ENCODE results near the gene FOXP1. TPM values are rescaled to one million over a fixed set of nuclear protein-coding genes. Genes with fewer than 3 reads are reported as not detected.
A peak's percentile ranks its signal among the peaks of the same experiment; 100 is the strongest.

Gene FOXP1
- total and polyA plus RNA-seq, 12 donors: 4.8 to 56.0 (median 43.8) TPM

DNA sequence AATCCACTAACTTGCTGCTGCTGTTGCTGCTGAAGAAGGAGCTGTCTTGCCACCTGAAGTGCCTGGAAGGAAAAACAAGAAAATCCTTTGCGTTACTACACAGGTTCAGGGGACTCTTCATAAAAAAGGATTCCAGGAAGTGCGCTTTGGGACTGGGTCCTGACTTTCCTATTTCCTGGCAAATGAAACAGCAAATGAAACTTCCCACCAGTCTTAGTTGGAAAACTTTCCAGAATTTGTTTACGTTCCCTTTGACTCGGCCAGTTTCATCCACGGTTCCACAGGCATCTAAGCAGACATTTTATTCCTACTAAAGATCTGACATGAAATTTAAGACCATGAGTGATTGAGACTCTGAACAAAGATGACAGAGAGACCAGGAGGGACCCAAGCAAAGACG, 471.0 kb downstream of the FOXP1 start:
- Histone ChIP-seq H3K36me3 (peaks cover 0 to 47% (median 9%) of the 10 kb centered on the region in 9 donors), H3K4me3 (no peak overlapping the region), H3K9me3 (no peaks in the 10 kb centered on the region), H3K27ac (peak overlapping the region in 6 of 10 donors; percentile 10 to 70 (median 45)), H3K27me3 (no peaks in the 10 kb centered on the region), H3K4me1 (peaks cover 0 to 56% (median 41%) of the 10 kb centered on the region in 9 donors)
- no peak for TF ChIP-seq CTCF (IDR thresholded peaks at IDR 0.05)
- 42 to 51% methylated on average over 6 of the region's 6 CpGs for WGBS, 2 donors
- no peak for DNase-seq
- intact Hi-C loops (cut with DNase I): no loop called here
- ATAC-seq: peak in 4 of 8 donors; percentile 17 to 58 (median 36)

- Histone ChIP-seq H3K4me3 (no peak overlapping the region), H3K9me3 (no peaks in the 10 kb centered on the region), H3K27ac (peak overlapping the region in 5 of 10 donors; percentile 10 to 70 (median 39)), H3K4me1 (peaks cover 0 to 60% (median 41%) of the 10 kb centered on the region in 9 donors), H3K27me3 (no peaks in the 10 kb centered on the region), H3K36me3 (peaks cover 0 to 47% (median 9%) of the 10 kb centered on the region in 9 donors)
- no peak for TF ChIP-seq CTCF (IDR thresholded peaks at IDR 0.05)
- no peak for ATAC-seq
- WGBS, 2 donors: 68 to 69% methylated on average over 6 of the region's 6 CpGs
- intact Hi-C loops (cut with DNase I): no loop called here
- DNase-seq: no peak
Observed at GRCh38 chr3:71111784-71112440, 471.6 kb downstream of the FOXP1 start.

- Histone ChIP-seq H3K27ac (peak overlapping the region in 2 of 10 donors; percentile 12 to 39), H3K9me3 (no peaks in the 10 kb centered on the region), H3K36me3 (peaks cover 0 to 47% (median 9%) of the 10 kb centered on the region in 9 donors), H3K27me3 (no peaks in the 10 kb centered on the region), H3K4me1 (peaks cover 0 to 63% (median 39%) of the 10 kb centered on the region in 9 donors), H3K4me3 (no peak overlapping the region)
- intact Hi-C loops (cut with DNase I): no loop called here
- DNase-seq (no peak), ATAC-seq (no peak)
- 87 to 90% methylated on average over 8 of the region's 8 CpGs for WGBS, 2 donors
- no peak for TF ChIP-seq CTCF (IDR thresholded peaks at IDR 0.05)
Observed at GRCh38 chr3:71110385-71111222, 472.9 kb downstream of the FOXP1 start.

- ATAC-seq: no peak
- H3K27ac ChIP-seq: peak overlapping the region in 3 of 10 donors; percentile 6 to 39 (median 37)
Observed at GRCh38 chr3:71109977-71110285, 473.6 kb downstream of the FOXP1 start.

More at GRCh38 chr3:71109977-71110285, 473.6 kb downstream of the FOXP1 start:
- H3K4me1 ChIP-seq: peaks cover 0 to 69% (median 42%) of the 10 kb centered on the region in 9 donors
- DNase-seq: no peak
- H3K27me3 ChIP-seq: no peaks in the 10 kb centered on the region
- intact Hi-C loops (cut with DNase I): loop anchor here in 1 of 10 donors (5.0 kb wide), 1 partner anchor 43 kb away; no protein-coding TSS in a partner anchor
- H3K36me3 ChIP-seq: peaks cover 0 to 47% (median 9%) of the 10 kb centered on the region in 9 donors
- no peak for TF ChIP-seq CTCF (IDR thresholded peaks at IDR 0.05)
- 37 to 54% methylated on average over 3 of the region's 3 CpGs for WGBS, 2 donors
- H3K9me3 ChIP-seq: no peaks in the 10 kb centered on the region
- no peak overlapping the region for H3K4me3 ChIP-seq

Data from heart right ventricle (tissue), 16 donors.